Right cardiac atrium (tissue), 5 donors: ENCODE data around the gene EQTN. TPM values are rescaled to one million over a fixed set of nuclear protein-coding genes. Genes with fewer than 3 reads are reported as not detected.

Source experiments
- ATAC-seq, 2 donors: fragments of 200-7000 bp; cut with Tn5 transposase; one replicate each; pipeline versions ENCODE4 v1.8.0 to v1.9.1; 2020; ENCODE audit warnings: moderate library complexity in 2 of 2, mild to moderate bottlenecking in 1 of 2
- DNase-seq, 3 donors: peaks; one replicate each; pipeline ENCODE4 v3.0.0-alpha.2; 2020
- H3K27ac ChIP-seq: one replicate; pipeline ENCODE4 v1.5.1; 2013; ENCODE audit warnings: mild to moderate bottlenecking, low read length, control low read depth, moderate library complexity
- H3K27me3 ChIP-seq: one replicate; pipeline ENCODE4 v1.6.1; 2013; ENCODE audit not compliant: control insufficient read depth, insufficient read depth
- H3K4me1 ChIP-seq: one replicate; pipeline ENCODE4 v1.6.1; 2013; ENCODE audit warnings: low read length; ENCODE audit not compliant: control insufficient read depth, insufficient read depth
- H3K4me3 ChIP-seq: one replicate; pipeline ENCODE4 v1.5.1; 2013; ENCODE audit warnings: low read length, control low read depth
- H3K9me3 ChIP-seq: one replicate; pipeline ENCODE4 v1.6.1; 2013; ENCODE audit warnings: low read length; ENCODE audit not compliant: control insufficient read depth
- WGBS: extraction: QIAGEN DNeasy Blood & Tissue Kit; methylation state at CpG from one replicate; pipeline ENCODE4 v1.1.7; 2013; 5-methylcytosine and 5-hydroxymethylcytosine counted together
- intact Hi-C, 4 donors: fragments of 100-400 bp; cut with DNase I; formaldehyde crosslinking; loops; one replicate each; pipeline versions ENCODE4 v1.11.0 to v1.14.0; 2022 to 2023
- polyA plus RNA-seq: library from polyadenylated mRNA; stranded (reverse); fragments of 200-250 nt; gene quantifications from one replicate; pipeline ENCODE4 v1.2.3, GENCODE V29; 2013
- total RNA-seq, 4 donors: library from RNA; stranded (reverse); fragmentation: NEBNext Ultra II Directional; extraction: Animal tissue kit (Norgen Biotek cat#: 25700); gene quantifications; one replicate each; pipeline ENCODE4 v1.2.1, GENCODE V29; 2021
- donor health status: healthy with polysubstance abuse.
- donor health status: DM: no; HTN: yes; CAD: no.
- donor health status: DM: no; HTN: no; CAD: no.
- donor health status: DM: no; HTN: yes; CAD: no; lungs with severe emphysema.
- donor health status: DM: yes; HTN: yes; CAD: no.

EQTN gene
- total and polyA plus RNA-seq, 5 donors, result not detected

DNA sequence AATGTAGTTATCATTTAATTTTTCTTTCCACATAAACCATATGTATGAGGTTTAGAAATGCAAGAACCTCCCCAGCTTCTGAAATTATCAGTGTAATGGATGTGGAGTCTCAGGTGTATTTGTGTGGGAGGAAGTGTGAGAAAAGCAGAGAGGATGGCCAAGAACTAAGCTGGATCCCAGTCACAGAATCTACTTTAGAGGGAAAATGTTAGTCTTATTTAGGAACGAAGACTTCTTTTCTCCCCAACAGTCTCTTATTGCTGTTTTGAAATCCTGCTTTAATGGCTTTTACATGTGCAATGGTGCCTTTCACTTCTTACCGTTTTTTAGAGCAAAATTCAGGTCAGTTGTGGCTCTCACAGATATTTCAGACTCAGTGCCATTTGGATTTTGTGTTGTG is 3.0 kb downstream of the EQTN start:
- Histone ChIP-seq H3K4me3 (no peak overlapping the region), H3K27me3 (no peaks in the 10 kb centered on the region), H3K27ac (no peak overlapping the region), H3K9me3 (no peaks in the 10 kb centered on the region), H3K4me1 (no peaks in the 10 kb centered on the region)
- intact Hi-C loops, result no loop called here
- ATAC-seq (no peak), DNase-seq (no peak)
- WGBS, result 74% methylated on average over 2 of the region's 2 CpGs

GRCh38 chr9:27292659-27293405 is 4.1 kb downstream of the EQTN start:
- no peak overlapping the region for H3K4me3 ChIP-seq
- no peaks in the 10 kb centered on the region for H3K4me1 ChIP-seq
- no peaks in the 10 kb centered on the region for H3K9me3 ChIP-seq
- no peaks in the 10 kb centered on the region for H3K27me3 ChIP-seq
- intact Hi-C loops, result no loop called here
- 62% methylated on average over 7 of the region's 7 CpGs for WGBS
- no peak overlapping the region for H3K27ac ChIP-seq
- DNase-seq (no peak), ATAC-seq (no peak)

DNA sequence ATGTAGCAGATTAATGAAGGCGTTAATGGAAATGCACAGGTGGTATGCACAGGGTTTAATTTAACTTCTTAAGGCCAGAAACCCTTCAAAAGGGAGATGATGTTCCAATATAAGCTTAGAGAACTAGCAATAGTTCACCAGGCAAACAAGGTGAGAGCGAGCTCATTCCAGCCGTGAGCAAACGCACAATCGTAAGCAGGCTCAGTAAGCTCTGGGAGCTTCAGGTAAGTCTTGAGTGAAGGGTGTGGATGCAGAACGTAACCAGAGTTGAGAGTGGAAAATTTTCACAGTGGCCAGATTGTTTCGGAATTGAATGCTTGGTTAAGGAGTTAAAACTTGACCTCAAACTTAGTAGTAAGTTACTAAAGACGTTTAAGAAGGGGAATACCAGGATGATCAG is 5.7 kb downstream of the EQTN start:
- intact Hi-C loops, result no loop called here
- no peak overlapping the region for H3K4me3 ChIP-seq
- ATAC-seq (no peak), DNase-seq (no peak)
- WGBS, result 87% methylated on average over 8 of the region's 8 CpGs
- H3K9me3 ChIP-seq, result no peaks in the 10 kb centered on the region
- no peaks in the 10 kb centered on the region for H3K4me1 ChIP-seq
- H3K27me3 ChIP-seq, result no peaks in the 10 kb centered on the region
- H3K27ac ChIP-seq, result no peak overlapping the region

DNA sequence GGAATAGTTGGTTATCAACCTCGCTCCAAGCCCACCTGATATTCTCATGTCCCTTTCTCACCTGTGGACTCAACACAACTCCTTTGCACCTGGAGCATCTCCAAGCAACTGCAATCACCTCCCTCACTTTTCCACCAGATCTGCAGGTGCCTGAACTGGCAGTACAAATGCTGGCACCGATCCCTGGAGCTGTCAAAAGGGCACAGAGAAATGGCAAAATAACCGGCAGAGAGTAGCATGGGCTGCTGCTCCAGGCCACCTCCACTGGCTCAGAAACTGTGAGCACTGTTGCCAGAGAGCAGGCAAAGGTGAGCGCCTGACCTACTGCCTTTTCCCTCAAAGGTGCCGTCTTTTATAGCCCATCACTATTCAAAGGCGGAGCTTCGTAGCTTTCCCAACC is 14.7 kb downstream of the EQTN start:
- Histone ChIP-seq H3K4me3 (no peak overlapping the region), H3K4me1 (no peaks in the 10 kb centered on the region), H3K27ac (no peak overlapping the region), H3K27me3 (no peaks in the 10 kb centered on the region), H3K9me3 (no peaks in the 10 kb centered on the region)
- intact Hi-C loops, result loop anchor here in 2 of 4 donors (5.0 kb wide), 1 partner anchor 250 kb away; no protein-coding TSS in a partner anchor
- DNase-seq (no peak), ATAC-seq (no peak)
- WGBS, result 90% methylated on average over 7 of the region's 7 CpGs

DNA sequence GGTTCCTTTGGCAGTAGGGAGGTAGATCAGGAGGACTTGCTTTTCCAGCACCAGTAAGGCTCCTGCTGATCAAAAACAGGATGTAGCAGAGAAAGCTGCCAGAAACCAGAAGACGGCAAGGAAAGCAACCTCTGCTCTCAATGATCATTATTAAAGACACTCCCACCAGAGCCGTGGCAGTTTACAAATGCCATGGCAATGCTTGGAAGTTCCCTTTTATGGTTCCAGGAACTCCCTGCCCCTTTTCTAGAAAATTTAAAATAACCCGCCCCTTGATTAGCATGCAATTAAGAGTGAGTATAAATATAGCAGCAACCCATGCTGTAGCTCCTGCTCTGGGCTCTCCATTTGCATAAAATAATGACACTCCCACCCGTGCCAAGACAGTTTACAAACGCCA is 16.1 kb downstream of the EQTN start:
- ATAC-seq (peak; percentile 36 to 72), DNase-seq (peak in 1 of 3 donors; percentile 43)
- Histone ChIP-seq H3K4me3 (peak overlapping the region; percentile 10), H3K27ac (no peak overlapping the region), H3K4me1 (no peaks in the 10 kb centered on the region), H3K27me3 (no peaks in the 10 kb centered on the region), H3K9me3 (no peaks in the 10 kb centered on the region)
- intact Hi-C loops, result loop anchor here in 2 of 4 donors (5.0 kb wide), 1 partner anchor 249 kb away; no protein-coding TSS in a partner anchor
- WGBS, result 28% methylated on average over 5 of the region's 5 CpGs

- Histone ChIP-seq H3K27me3 (no peaks in the 10 kb centered on the region), H3K4me1 (no peaks in the 10 kb centered on the region), H3K27ac (no peak overlapping the region), H3K4me3 (no peak overlapping the region), H3K9me3 (no peaks in the 10 kb centered on the region)
- WGBS, result 85% methylated on average over 16 of the region's 16 CpGs
- ATAC-seq (peak in 1 of 2 donors; percentile 16), DNase-seq (no peak)
- intact Hi-C loops, result loop anchor here in 2 of 4 donors (5.0 kb wide), 1 partner anchor 248 kb away; no protein-coding TSS in a partner anchor
These were observed 16.7 kb downstream of the EQTN start for GRCh38 chr9:27280249-27280648.

DNA sequence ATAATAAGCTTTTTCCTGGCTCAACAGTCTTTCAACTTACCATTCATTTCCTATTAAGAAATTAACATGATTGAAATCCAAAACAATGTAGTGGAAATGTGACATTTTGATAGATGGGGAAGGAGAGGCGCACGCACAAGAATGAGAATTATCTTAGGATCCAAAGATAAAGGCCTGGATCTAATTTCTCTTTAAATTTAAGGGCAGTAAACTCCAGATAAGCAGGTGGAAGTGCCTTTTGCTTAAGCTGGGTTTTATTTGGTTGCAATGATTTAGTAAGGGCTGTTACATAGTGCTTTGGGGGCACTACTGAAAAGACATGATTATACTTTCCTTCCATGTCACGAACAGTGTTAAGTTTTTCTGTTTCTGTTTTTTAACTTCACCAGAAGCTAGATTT is 17.3 kb downstream of the EQTN start:
- Histone ChIP-seq H3K9me3 (no peaks in the 10 kb centered on the region), H3K27me3 (no peaks in the 10 kb centered on the region), H3K27ac (no peak overlapping the region), H3K4me1 (no peaks in the 10 kb centered on the region), H3K4me3 (no peak overlapping the region)
- intact Hi-C loops, result loop anchor here (5.0 kb wide), 1 partner anchor 247 kb away; no protein-coding TSS in a partner anchor
- ATAC-seq, result no peak
- 66% methylated on average over 3 of the region's 3 CpGs for WGBS
- no peak for DNase-seq

DNA sequence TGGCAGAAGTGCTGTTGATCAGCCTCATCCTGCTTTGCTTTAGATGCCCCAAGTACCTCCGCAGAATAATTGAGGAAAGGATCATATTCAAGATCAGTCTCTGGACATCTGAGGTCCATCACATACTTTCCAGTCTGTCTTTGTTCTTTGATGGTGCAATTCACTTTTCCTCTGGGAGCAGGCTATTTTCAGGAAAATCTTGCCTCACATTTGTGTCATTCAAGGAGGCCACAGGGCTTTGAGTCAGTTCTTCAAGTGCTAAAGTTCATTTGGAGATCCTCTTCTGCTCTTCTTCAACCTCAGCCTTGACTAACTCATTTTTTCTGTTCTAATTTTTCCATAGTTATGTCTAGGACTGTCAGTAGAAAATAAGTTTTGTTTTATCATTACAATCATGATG is 18.6 kb downstream of the EQTN start:
- no peaks in the 10 kb centered on the region for H3K4me1 ChIP-seq
- no peaks in the 10 kb centered on the region for H3K9me3 ChIP-seq
- ATAC-seq (no peak), DNase-seq (no peak)
- intact Hi-C loops, result loop anchor here in 2 of 4 donors (5.0 kb wide), 1 partner anchor 246 kb away; no protein-coding TSS in a partner anchor
- WGBS, result 91% methylated on average over 1 of the region's 1 CpG
- no peak overlapping the region for H3K27ac ChIP-seq
- no peaks in the 10 kb centered on the region for H3K27me3 ChIP-seq
- H3K4me3 ChIP-seq, result no peak overlapping the region

- Histone ChIP-seq H3K4me1 (no peaks in the 10 kb centered on the region), H3K27me3 (no peaks in the 10 kb centered on the region), H3K4me3 (no peak overlapping the region), H3K27ac (no peak overlapping the region), H3K9me3 (no peaks in the 10 kb centered on the region)
- ATAC-seq (peak in 1 of 2 donors; percentile 57), DNase-seq (no peak)
- WGBS, result 37% methylated on average over 12 of the region's 12 CpGs
- intact Hi-C loops, result loop anchor here in 2 of 4 donors (5.0 kb wide), 1 partner anchor 244 kb away; no protein-coding TSS in a partner anchor
These were observed 20.5 kb downstream of the EQTN start for GRCh38 chr9:27276193-27277030.

DNA sequence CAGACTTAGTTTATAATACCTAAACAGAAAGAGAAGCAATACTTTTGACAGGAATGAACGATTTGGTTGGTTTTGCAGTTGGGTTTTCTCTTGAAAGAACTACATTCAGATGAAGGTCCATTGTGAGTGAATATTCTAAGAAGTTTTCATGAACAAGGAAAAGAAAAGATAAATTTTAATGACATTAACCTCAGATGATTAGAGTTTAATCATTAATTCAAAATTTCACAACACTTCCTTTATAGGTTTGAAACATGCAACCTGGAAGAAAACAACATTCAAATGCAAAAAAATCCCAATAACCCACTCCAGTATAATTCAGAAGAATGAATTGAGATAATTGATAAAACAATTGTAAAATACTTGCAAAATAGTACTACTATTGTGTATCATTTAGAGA is 23.8 kb downstream of the EQTN start:
- intact Hi-C loops, result no loop called here
- DNase-seq (no peak), ATAC-seq (no peak)
- WGBS, result 85% methylated on average over 1 of the region's 1 CpG
- no peaks in the 10 kb centered on the region for H3K9me3 ChIP-seq
- H3K27ac ChIP-seq, result no peak overlapping the region
- no peak overlapping the region for H3K4me3 ChIP-seq
- no peaks in the 10 kb centered on the region for H3K27me3 ChIP-seq
- H3K4me1 ChIP-seq, result no peaks in the 10 kb centered on the region

DNA sequence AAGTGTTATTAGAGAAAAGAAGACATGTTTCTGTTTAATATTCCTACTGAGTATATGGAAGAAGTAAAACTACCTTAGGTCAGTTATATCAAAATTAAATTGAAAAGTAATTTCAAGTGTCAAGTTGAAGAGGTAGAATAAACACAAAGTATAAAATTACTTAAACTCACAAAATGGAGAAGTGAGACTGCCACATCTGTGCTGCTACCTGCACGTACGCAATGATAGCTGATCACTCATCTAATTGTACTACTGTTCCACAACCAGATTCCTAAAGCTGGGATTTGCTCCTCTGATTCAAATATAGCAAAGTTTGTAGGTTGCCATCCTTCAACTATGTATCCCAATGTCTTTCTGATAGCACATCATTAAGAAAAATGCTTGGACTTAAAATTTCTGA is 24.8 kb downstream of the EQTN start:
- Histone ChIP-seq H3K27me3 (no peaks in the 10 kb centered on the region), H3K4me1 (no peaks in the 10 kb centered on the region), H3K27ac (no peak overlapping the region), H3K4me3 (no peak overlapping the region), H3K9me3 (no peaks in the 10 kb centered on the region)
- DNase-seq, result no peak
- intact Hi-C loops, result no loop called here
- 93% methylated on average over 2 of the region's 2 CpGs for WGBS
- no peak for ATAC-seq
